G401 (cell line): ENCODE data around the gene ZC3H7B. TPM values are rescaled to one million over a fixed set of nuclear protein-coding genes. Genes with fewer than 3 reads are reported as not detected.
"Not testable (repeated sequence)": the region's sequence is repeated elsewhere in the genome, so short reads cannot be mapped to it uniquely, and the experiment has no call there.

Experiments
- DNase-seq: peaks from one replicate; pipeline ENCODE4 v3.0.0-alpha.2; 2015; ENCODE audit warnings: low spot score
- in situ Hi-C: cut with HindIII; loops from 2 replicates; pipeline ENCODE4 v1.10.0; 2016; ENCODE audit warnings: low sequenced_read_pairs, mixed read lengths
- total RNA-seq: library from RNA; depleted of rRNA; stranded (reverse); fragments of >200 nt; shearing (Covaris generic); gene quantifications from 2 replicates; pipeline ENCODE4 v1.2.3, GENCODE V29; 2014; rRNA removed

ZC3H7B gene, protein sequence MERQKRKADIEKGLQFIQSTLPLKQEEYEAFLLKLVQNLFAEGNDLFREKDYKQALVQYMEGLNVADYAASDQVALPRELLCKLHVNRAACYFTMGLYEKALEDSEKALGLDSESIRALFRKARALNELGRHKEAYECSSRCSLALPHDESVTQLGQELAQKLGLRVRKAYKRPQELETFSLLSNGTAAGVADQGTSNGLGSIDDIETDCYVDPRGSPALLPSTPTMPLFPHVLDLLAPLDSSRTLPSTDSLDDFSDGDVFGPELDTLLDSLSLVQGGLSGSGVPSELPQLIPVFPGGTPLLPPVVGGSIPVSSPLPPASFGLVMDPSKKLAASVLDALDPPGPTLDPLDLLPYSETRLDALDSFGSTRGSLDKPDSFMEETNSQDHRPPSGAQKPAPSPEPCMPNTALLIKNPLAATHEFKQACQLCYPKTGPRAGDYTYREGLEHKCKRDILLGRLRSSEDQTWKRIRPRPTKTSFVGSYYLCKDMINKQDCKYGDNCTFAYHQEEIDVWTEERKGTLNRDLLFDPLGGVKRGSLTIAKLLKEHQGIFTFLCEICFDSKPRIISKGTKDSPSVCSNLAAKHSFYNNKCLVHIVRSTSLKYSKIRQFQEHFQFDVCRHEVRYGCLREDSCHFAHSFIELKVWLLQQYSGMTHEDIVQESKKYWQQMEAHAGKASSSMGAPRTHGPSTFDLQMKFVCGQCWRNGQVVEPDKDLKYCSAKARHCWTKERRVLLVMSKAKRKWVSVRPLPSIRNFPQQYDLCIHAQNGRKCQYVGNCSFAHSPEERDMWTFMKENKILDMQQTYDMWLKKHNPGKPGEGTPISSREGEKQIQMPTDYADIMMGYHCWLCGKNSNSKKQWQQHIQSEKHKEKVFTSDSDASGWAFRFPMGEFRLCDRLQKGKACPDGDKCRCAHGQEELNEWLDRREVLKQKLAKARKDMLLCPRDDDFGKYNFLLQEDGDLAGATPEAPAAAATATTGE
- total RNA-seq = 53.2 and 64.4 TPM in 2 replicates

DNA sequence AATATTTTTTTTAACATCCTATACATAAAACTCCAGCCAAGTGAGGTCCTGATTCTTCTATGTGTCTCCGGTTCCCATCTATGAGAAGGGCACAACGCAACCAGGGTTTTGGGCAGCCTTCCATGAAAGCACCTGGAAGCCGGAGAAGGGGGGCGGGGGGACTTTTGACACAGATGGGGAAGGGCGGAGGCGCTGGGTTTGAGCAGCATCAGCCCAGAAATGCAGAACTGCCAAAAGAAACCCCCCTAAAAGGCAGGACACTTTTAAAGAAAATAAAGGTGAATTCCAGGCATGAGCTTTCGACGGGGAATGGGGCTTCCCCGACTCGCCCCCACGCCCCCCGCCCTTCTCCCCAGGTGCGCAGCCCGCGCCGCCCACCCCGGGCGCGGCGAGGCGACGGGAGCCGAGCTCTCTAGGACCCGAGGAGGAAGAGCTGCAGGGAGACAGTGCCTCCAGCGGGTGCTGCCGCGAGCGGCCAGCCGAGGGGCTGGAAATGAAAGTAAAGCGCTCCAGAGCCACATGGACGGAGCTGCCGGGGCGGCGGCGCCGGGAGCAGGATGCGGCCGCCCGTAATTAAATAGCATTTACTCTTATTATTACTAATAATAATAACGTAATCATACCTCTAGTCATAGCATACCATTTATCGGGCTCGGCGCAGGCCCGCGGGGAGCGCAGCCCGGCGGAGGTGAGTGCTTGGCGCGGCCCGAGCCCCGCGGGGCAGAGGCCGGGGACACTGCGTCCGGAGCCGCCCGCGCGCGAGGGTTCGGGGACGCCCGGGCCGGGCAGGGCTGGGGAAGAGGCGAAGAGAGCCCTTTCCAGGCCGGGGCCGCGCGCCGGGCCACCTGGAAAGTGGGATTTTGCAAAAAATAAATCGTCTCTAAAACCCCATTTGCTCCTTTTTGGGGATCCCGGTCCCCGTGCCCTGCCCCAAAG, at the start of gene ZC3H7B:
Gene ZC3H7B, plus strand, starts transcription at position 441 of the 936 bp plus-strand sequence. CDS start 19,136 bp downstream, outside the sequence.
- in situ Hi-C loops = no loop called here
- peak; percentile 86 for DNase-seq

DNA sequence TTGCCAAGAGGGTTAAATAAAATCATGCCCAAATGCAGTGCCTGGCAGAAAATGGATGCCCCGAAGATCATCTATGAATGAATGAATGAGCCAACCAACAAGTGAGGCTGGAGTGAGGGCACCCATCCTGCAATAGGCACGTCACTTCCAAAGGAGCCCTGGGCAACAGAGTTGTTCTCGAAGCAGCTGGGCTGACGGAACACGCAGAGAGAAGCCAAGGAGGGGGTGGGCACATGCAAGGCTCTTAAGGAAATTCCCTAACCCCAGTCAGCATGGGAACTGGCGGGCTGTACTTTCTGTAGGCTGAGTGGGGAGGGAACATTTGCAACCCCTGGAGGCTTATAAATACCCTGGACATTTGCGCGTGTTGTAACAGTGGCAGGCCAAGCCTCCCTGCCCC, 49.0 kb upstream of the ZC3H7B start:
- in situ Hi-C loops = no loop called here
- no peak for DNase-seq

DNA sequence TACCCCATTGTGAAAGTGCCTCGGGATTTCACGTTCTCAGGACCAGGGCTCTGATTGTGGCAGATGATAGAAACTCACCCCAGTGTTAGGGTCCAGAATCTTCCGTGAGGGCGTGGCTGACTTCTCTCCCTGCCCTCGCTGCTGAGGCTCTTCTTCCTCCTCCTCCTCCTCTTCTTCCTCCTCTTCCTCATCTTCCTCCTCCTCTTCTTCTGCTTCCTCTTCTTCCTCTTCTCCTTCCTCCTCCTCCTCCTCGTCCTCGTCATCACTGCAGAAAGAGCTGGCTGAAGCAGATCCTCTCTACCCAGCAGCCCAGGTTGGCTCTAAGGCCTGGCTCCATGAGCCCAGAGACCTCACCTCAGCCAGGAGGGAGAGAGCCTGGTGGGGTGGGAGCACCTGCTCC, 47.1 kb upstream of the ZC3H7B start:
- DNase-seq = no peak
- in situ Hi-C loops = no loop called here

DNA sequence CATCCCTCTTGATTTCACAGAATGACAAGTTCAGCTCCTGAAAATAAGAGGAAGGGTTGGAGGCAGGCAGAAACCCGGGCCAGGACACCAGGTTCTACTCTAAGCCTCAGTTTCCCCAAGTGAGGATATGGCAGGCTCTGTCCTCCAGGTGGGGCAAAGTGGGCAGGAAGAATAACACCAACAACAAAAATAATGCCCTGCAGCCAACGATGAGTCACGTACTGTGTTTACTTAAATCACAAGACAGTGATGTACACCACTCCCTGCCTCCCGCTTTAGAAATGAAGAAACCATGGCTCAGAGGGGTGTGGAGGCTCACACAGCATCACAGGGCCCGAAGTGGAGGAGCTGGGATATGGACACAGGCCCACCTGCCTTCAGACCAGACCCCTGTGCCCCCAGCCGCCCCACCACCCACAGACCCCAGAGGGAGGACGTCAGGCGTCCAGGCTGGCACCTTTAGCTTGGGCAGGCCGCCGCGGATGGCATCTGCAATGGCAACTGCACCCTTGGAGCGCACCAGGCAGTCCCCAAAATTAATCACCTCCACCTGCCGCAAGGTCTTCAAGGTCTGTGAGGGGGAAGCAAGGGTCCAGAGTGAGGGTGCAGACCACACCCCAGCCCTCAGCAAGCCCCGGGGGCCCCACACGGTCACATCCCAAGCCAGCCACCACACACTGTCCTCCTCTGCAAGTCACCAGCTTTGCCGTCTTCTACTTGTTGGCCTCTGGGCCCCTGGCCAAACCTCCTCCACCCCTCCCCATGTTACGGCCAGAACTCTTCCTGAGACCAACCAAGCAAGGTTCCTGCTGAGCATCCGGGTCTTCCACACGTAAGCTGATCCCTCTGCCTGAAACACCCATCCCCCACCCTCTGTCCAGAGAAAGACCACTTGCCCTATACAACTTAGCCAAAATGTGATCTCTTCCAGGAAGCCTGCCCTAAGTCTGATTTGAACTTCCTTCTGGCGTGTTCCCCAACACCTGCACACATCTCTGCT, 44.8 kb upstream of the ZC3H7B start:
- no peak for DNase-seq
- in situ Hi-C loops = no loop called here

DNA sequence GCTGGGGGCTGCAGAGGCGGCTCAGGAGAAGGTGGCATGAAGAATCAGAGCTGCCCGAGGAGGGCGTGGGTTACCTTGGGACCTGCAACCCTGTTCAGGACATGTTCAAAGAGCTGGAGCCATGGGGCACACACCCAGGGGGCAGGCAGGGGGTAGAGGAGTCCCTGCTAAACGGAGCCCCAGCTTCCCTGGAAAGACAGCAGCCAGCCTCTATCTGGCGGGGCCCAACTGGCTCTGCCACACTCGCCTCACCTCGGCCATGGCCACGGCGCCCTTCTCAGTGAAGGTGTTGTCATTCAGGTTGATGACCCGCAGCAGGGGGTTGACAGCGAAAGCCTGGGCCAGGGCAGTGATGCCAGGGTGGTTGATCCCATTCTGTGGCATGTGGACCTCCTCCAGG, 43.6 kb upstream of the ZC3H7B start:
- in situ Hi-C loops = no loop called here
- no peak for DNase-seq

DNA sequence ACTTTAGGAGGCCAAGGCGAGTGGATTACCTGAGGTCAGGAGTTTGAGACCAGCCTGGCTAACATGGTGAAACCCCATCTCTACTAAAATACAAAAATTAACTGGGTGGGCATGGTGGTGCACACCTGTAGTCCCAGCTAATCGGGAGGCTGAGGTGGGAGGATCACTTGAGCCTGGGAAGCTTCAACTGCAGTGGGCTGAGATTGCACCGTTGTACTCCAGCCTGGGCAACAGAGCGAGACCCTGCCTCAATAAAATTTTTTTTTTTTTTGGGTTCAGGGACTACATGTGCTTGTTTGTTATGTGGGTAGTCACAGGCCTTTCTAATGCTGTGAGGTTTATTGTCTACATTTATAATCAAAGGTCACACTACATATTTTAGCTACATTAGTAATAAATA, 41.6 kb upstream of the ZC3H7B start:
- DNase-seq, in situ Hi-C loops: not testable (repeated sequence)

DNA sequence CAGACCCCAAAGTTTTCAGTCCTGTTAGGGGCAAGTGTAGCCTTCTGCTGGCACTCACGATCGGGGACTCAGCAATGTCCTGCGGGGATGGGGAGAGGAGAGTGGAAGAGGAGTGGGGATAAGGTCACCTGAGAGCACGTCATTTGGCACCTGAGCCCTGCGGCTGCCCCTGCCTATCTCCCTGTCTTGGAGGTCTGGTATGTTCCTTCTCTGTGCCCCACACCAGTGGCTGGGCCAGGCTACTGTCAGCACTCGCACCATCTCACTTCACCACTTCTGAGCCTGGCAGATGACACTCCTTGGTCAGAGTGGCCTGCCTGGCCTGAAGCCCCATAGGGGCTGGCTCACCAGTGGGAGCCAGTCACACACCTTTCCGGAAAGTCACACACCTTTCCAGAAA, 40.5 kb upstream of the ZC3H7B start:
- no peak for DNase-seq
- in situ Hi-C loops = no loop called here

DNA sequence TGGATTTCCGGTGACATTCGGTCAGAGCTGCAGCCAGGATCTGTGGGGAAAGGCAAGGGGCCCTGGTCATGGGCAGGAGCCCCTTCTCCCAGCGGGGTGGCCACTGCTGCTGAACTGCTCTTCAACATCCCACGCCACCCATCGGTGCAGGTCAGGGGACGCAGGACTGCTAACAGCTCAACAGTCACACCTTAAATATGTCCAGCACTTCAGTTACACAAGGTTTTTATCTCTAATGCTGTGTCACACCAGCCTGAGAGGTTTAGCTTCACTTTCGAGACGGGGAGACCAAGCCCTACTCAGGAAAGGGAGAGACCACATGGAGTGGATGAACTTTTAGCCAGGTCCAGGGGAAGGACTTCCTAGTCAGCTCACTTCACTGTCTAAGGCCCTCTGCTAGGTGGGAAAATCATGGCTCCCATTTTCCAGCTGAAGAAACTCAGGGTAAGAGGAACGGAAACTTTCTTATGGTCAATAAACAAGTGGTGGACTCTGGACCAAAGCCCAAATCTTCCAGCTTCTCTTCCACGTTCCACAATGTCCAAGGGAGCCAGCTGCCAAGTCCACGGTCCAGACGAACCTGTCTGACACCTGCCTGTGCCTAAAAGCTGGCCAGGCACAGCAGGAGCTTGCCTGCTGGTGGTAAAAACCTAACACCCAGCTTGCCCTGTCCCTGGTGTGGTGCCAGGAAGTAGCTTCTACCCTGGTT, 39.6 kb upstream of the ZC3H7B start:
- in situ Hi-C loops = no loop called here
- DNase-seq = no peak

DNA sequence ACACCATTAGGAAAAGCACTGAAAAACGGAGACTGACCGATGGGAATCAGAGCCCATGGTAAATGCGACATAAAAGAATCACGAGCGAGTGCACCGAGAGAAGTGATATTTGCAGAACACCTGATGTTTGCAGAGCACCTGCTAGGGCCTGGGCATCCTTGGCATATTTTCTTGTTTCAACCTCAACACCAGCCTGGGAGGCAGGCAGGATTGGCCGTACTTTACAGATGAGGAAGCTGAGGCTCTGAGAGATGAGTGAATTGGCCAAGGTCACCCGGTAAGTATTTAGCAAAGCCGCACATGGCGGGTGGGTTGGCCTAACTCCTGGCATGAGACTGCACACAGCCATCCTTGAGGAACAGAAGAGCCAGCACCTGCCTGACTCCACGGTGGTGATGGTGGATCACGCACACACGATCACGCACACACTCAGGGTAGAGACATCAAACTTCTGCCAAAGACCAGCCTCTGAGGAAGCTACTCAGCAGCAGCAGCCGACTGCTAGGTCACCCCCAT, 39.0 kb upstream of the ZC3H7B start:
- no peak for DNase-seq
- in situ Hi-C loops = no loop called here

DNA sequence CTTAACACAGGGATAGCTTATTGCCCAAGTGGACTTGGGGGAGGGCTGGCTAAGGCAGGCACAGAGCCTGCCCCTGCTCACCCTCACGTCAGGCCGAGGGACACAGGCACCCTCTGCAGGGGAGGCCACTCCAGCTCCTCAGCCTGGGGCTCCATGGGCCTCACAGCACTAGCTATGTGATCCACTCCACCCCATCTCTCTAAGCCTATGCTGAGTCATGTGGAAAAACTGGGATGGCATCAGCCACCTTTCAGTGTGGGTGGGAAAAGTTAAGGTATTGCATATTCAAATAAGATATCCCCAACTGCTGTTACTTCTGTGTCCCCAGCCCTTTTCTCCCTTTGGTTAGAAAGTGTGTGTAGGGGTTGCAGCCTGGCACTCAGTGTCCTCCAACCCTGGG, 37.6 kb upstream of the ZC3H7B start:
- DNase-seq = no peak
- in situ Hi-C loops = no loop called here

DNA sequence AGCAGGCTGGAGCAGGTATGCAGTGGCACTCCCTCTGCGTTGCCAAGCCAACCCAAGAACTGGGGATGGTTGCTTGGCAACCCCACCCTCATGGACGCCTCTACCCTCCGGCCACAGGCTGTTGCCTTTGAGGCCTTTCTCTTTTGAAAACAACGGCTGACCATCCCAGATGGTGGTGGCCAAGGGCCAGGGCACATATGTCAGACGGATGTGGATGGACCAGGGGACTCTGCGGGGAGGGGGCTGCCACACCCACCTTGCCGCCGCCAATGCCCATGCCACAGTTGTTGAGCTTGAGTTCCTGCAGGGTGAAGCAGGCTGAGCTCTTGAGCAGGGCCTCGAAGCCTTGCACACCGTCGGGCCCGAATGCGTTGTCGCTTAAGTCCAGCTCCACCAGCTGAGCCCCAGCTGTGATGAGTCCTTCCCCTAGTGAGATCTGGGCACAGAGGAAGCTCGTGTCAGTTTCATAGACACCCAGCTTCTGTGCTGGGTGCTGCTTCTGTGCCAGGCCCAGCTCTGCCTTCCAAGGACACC, 36.9 kb upstream of the ZC3H7B start:
- in situ Hi-C loops = no loop called here
- no peak for DNase-seq

DNA sequence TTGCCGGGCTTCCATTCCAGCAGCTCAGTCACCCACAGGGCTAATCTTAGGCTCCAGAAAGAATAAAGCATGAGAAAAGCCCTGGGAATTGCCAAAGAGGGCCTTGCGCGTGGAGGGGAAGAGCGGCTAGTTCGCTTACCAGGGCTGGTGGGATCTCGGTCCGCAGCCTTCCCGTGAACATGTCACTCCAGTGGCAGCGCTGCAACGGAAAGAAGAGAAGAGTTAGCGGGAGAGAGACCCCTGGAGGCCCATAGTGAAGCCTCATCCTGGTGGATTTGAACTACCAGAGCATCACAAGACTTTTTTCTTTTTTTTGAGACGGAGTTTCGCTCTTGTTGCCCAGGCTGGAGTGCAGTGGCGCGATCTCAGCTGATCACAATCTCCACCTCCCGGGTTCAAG, 33.4 kb upstream of the ZC3H7B start:
- DNase-seq = no peak
- in situ Hi-C loops = no loop called here

DNA sequence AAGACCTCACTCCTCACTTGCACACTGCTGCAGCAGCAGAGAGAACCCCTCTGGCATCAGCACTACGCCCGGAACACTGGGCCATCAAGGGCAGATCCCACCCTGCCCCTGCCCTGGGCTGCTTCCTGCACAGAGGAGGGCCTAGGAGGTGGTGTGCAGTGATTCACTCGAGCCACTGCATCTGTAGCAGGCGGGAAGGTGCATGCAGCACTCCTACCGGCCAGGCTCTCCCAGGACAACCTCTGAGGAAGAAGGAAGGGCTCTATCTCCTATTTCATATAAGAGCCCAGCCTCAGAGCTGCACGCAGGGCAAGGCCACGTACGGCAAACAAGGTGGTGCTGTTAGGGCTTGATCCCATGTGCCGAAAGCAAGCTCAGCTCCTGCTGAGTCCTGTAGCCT, 29.5 kb upstream of the ZC3H7B start:
- in situ Hi-C loops = no loop called here

DNA sequence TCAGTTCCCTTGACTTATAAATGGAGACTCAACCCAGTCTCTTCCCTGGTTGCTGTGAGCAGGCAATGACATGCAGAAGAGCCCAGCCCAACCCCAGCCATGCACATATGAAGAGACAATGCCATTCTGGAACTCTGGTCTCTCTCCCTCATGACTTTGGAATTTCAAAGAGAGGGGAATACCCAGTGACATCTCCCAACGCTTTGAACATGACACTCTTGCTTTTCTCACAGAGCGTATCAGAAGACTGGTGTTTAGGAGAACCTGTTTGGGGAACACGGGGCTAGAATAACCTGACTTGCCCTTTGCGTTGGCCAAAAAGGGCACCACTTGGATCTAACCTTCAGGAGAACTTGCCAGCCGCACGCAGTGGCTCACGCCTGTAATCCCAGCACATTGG, 28.2 kb upstream of the ZC3H7B start:
- in situ Hi-C loops = no loop called here
- DNase-seq = no peak

More for the DNA sequence above, 29.5 kb upstream of the ZC3H7B start:
- DNase-seq = no peak

DNA sequence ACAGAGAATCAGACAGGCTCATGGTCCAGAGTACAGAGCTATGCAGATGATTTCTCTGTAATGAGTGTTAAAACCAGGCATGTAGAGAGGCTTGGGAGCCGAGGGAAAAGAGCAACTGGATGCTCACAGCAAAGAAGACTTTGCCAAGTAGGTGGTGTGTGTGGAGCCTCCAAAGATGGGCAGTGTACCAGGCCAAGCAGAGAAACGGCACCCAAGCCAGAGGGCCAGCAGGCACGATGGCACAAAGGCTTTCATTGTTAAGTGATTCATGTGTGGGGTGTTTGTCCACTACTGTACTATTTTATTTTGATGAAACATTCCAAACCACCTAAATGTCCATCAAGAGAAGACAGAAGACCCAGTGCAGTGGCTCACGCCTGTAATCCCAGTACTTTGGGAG, 26.5 kb upstream of the ZC3H7B start:
- DNase-seq = no peak
- in situ Hi-C loops = no loop called here

DNA sequence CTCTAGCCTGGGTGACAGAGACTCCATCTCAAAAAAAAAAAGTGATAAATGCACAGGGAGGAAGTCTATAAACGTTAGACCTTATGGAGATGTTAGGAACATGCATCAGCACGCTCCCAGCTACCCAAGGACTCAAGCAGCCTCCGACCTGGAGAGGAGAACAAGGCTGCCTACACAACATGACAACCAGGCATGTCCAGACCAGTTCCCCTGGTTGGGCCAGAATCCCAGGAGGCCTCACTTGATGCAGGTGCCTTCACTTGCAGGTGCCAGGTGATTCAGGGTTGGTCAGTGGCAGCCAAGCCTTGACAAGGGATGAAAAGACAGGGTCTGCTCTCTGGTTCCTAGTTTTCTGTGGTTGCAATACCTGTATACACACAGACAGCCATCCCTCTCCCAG, 21.3 kb upstream of the ZC3H7B start:
- in situ Hi-C loops = no loop called here
- DNase-seq = no peak

DNA sequence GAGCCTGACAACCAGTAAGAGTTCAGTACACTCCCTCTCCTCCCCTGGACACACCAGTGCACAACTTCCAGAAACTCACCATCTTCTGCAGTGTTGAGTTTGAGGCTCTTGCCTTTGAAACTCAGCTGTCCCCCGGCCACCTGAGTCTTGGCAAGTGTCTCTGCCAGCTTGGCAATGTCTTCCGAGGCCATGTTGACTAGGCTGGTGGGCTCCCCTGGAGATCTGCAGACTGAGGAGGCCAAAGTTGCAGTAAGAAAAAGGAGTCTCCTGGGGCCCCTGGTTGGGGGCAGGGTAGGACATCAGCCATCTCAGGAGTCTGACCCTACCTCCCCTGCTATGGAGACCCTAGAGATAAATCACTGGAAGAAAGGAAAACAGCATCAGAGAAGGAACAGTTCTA, 20.5 kb upstream of the ZC3H7B start:
- DNase-seq = no peak
- in situ Hi-C loops = no loop called here
